ENCODE measurements around the gene SLC44A4. TPM values are rescaled to one million over a fixed set of nuclear protein-coding genes. Genes with fewer than 3 reads are reported as not detected.
"Not testable (repeated sequence)": the region's sequence is repeated elsewhere in the genome, so short reads cannot be mapped to it uniquely, and the experiment has no call there.

SLC44A4 gene
- total and polyA plus RNA-seq, 11 donors: 0.07 TPM; not detected in 10

DNA sequence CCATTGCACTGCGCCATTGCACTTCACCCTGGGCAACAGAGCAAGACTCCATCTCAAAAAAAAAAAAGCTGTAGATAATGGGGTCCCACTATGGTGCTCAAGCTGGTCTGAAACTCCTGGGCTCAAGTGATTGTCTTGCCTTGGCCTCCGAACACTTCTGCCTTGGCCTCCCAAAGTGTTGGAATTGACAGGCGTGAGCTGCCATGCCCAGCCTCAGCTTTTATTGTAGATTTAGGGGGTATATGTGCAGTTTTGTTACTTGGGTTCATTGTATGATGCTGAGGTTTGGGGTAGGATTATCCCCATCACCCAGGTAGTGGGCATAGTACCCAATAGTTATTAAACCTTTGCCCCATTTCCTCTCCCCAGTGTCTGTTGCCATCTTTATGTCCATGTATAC lies 39.8 kb downstream of the SLC44A4 start:
- peaks cover 0 to 61% (median 44%) of the 10 kb centered on the region in 9 donors for H3K36me3 ChIP-seq
- DNase-seq (no peak), ATAC-seq (no peak)
- intact Hi-C loops (cut with DNase I): loop anchor here in 3 of 10 donors (5.0 to 10.0 kb wide), 4 partner anchors 58 to 294 kb away; partner anchors contain the start of genes ATP6V1G2 (in 1 of the 3), CLIC1 (in 1 of the 3), DDX39B (in 1 of the 3) and EHMT2 (in 1 of the 3)
- no peaks in the 10 kb centered on the region for H3K9me3 ChIP-seq
- peak overlapping the region in 1 of 12 donors; percentile 84 for H3K4me3 ChIP-seq
- peaks cover 0 to 41% (median 35%) of the 10 kb centered on the region in 12 donors for H3K4me1 ChIP-seq
- 95 to 97% (median 97%) methylated on average over 3 of the region's 3 CpGs for WGBS, 4 donors
- TF ChIP-seq, protein P1, sequence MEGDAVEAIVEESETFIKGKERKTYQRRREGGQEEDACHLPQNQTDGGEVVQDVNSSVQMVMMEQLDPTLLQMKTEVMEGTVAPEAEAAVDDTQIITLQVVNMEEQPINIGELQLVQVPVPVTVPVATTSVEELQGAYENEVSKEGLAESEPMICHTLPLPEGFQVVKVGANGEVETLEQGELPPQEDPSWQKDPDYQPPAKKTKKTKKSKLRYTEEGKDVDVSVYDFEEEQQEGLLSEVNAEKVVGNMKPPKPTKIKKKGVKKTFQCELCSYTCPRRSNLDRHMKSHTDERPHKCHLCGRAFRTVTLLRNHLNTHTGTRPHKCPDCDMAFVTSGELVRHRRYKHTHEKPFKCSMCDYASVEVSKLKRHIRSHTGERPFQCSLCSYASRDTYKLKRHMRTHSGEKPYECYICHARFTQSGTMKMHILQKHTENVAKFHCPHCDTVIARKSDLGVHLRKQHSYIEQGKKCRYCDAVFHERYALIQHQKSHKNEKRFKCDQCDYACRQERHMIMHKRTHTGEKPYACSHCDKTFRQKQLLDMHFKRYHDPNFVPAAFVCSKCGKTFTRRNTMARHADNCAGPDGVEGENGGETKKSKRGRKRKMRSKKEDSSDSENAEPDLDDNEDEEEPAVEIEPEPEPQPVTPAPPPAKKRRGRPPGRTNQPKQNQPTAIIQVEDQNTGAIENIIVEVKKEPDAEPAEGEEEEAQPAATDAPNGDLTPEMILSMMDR (IDR thresholded peaks at IDR 0.05): no peak
- no peak for TF ChIP-seq POLR2A (IDR thresholded peaks at IDR 0.05)
- no peaks in the 10 kb centered on the region for H3K27me3 ChIP-seq
- H3K27ac ChIP-seq: no peak overlapping the region

DNA sequence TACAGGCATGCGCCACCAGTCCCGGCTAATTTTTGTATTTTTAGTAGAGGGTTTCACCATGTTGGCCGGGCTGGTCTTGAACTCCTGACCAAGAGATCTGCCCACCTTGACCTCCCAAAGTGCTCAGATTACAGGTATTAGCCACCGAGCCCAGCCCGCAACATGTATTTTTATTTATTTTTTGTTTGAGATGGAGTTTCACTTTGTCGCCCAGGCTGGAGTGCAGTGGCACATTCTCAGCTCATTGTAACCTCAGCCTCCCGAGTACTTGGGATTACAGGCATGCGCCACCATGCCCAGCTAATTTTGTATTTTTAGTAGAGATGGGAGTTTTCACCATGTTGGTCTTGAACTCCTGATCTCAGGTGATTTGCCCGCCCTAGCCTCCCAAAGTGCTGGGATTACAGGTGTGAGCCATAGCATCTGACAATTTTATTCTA lies 40.7 kb downstream of the SLC44A4 start:
- H3K9me3 ChIP-seq, H3K27me3 ChIP-seq, DNase-seq, ATAC-seq, H3K27ac ChIP-seq: not testable (repeated sequence)
- peak overlapping the region in 1 of 12 donors; percentile 84 for H3K4me3 ChIP-seq
- H3K4me1 ChIP-seq: peaks cover 4 to 48% (median 38%) of the 10 kb centered on the region in 12 donors
- intact Hi-C loops (cut with DNase I): loop anchor here in 3 of 10 donors (5.0 to 10.0 kb wide), 4 partner anchors 59 to 293 kb away; partner anchors contain the start of genes ATP6V1G2 (in 1 of the 3), CLIC1 (in 1 of the 3), DDX39B (in 1 of the 3) and EHMT2 (in 1 of the 3)
- peaks cover 0 to 61% (median 44%) of the 10 kb centered on the region in 9 donors for H3K36me3 ChIP-seq
- 88 to 92% (median 90%) methylated on average over 9 of the region's 9 CpGs for WGBS, 4 donors

DNA sequence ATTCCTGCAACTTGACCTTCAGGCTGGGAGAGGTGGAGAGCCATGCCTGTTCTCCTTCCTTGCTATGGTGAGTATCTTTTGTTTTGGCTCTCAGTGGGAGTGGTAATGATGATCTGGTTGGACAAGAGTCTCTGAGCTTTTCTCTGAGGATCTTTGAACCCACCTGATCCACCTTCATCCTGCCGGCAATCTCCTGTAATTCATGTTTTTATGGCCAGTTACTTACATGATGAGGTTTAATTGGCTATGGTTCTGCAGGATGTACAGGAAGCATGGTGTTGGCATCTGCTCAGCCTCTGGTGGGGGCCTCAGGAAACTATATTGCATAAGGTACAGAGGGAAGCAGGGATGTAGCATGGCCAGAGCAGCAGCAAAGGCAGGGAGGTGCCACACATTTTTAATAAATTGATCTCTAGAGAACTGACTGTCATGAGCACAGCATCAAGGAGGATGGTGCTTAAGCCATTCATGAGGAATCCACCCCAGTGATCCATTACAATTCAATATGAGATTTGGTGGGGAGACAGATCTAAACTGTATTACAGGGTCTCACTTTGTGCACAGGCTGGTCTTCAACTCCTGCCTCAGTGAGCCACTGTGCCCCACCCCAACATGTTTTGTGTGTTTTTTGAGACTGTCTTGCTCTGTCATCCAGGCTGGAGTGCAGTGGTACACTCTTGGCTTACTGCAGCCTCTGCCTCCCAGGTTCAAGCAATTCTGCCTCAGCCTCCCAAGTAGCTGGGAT lies 41.3 kb downstream of the SLC44A4 start:
- DNase-seq (no peak), ATAC-seq (no peak)
- peak overlapping the region in 7 of 12 donors; percentile 92 to 99 (median 96) for H3K27ac ChIP-seq
- intact Hi-C loops (cut with DNase I): loop anchor here in 4 of 10 donors (2.0 to 10.0 kb wide), 5 partner anchors 25 to 293 kb away; partner anchors contain the start of genes ATP6V1G2 (in 1 of the 4), CLIC1 (in 1 of the 4), DDX39B (in 1 of the 4) and EHMT2 (in 1 of the 4)
- H3K36me3 ChIP-seq: peaks cover 0 to 61% (median 44%) of the 10 kb centered on the region in 9 donors
- H3K4me3 ChIP-seq: peak overlapping the region in 9 of 12 donors; percentile 22 to 97 (median 84)
- no peaks in the 10 kb centered on the region for H3K27me3 ChIP-seq
- peaks cover 4 to 54% (median 38%) of the 10 kb centered on the region in 12 donors for H3K4me1 ChIP-seq
- TF ChIP-seq, protein P1 (IDR thresholded peaks at IDR 0.05): no peak
- no peak for TF ChIP-seq POLR2A (IDR thresholded peaks at IDR 0.05)
- WGBS, 4 donors: 33 to 47% (median 41%) methylated on average over 1 of the region's 1 CpG
- H3K9me3 ChIP-seq: no peaks in the 10 kb centered on the region

DNA sequence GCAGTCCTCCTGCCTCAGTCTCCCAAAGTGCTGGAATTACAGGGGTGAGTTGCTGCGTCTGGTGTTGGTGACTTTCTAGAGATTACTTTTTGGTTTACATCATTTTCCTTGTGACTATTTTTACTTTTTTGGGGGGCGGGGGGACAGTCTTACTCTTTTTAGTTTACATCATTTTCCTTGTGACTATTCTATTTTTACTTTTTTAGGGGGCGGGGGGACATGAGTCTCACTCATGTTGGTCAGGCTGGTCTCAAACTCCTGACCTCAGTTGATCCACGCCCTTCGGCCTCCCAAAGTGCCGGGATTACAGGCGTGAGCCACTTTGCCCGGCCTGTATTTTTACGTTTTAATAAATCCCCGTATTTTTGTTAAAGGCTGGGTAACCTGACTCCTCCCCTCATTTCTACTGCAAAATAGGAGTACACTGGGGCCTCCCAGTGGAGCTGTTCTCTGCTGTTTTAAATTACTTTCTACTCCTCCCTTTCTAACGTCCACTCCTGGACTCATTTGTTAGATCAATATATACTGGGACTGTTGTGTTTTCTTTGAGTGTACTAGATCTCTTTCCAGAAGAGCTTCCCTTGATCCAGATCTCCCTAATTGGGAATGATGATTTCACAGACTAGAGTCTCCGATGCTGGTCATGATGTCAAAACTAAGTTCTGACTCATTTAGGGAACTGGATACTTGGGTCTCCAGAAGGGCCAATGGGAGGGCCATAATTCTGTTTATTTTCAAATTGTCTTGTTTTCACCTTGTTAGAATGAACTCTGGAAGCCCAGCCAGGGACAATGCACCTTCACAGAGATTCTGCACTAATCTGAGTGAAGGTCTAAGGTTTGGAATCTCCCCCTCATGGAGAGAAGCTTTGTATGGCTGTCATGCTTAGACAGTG lies 42.1 kb downstream of the SLC44A4 start:
- H3K27ac ChIP-seq: peak overlapping the region in 10 of 12 donors; percentile 64 to 99 (median 96)
- TF ChIP-seq, protein P1 (IDR thresholded peaks at IDR 0.05): peak in 1 of 12 donors; percentile 3
- no peak for TF ChIP-seq POLR2A (IDR thresholded peaks at IDR 0.05)
- no peaks in the 10 kb centered on the region for H3K9me3 ChIP-seq
- no peaks in the 10 kb centered on the region for H3K27me3 ChIP-seq
- peaks cover 4 to 58% (median 41%) of the 10 kb centered on the region in 12 donors for H3K4me1 ChIP-seq
- 22 to 34% (median 30%) methylated on average over 12 of the region's 12 CpGs for WGBS, 4 donors
- ATAC-seq: no peak
- H3K4me3 ChIP-seq: peak overlapping the region in 10 of 12 donors; percentile 69 to 97 (median 86)
- H3K36me3 ChIP-seq: peaks cover 0 to 58% (median 46%) of the 10 kb centered on the region in 9 donors
- intact Hi-C loops (cut with DNase I): loop anchor here in 4 of 10 donors (2.0 to 10.0 kb wide), 5 partner anchors 26 to 292 kb away; partner anchors contain the start of genes ATP6V1G2 (in 1 of the 4), CLIC1 (in 1 of the 4), DDX39B (in 1 of the 4) and EHMT2 (in 1 of the 4)
- no peak for DNase-seq
